D721Med (cell line): ENCODE measurements around the gene S100A2.
A peak's percentile ranks its signal among the peaks of the same experiment; 100 is the strongest.
"Not testable (repeated sequence)": the region's sequence is repeated elsewhere in the genome, so short reads cannot be mapped to it uniquely, and the experiment has no call there.

Experiments
- DNase-seq: peaks from one replicate; pipeline ENCODE4 v3.0.0; 2011; ENCODE audit warnings: low spot score; ENCODE audit not compliant: insufficient read length
- FAIRE-seq: peaks from 2 replicates; lab custom pipeline; 2011; peaks lifted over from hg19 to GRCh38; lab: Jason Lieb, UNC
- TF ChIP-seq, protein P1 (sequence below): IDR thresholded peaks from 2 replicates; pipeline ENCODE4 v1.5.1; 2012; ENCODE audit warnings: mild to moderate bottlenecking, control low read depth; ENCODE audit not compliant: insufficient read depth; ENCODE audit errors: missing control alignments

Gene S100A2

GRCh38 chr1:153592748-153593147, 27.1 kb upstream of the S100A2 start:
- no peak for DNase-seq
- TF ChIP-seq, protein P1, sequence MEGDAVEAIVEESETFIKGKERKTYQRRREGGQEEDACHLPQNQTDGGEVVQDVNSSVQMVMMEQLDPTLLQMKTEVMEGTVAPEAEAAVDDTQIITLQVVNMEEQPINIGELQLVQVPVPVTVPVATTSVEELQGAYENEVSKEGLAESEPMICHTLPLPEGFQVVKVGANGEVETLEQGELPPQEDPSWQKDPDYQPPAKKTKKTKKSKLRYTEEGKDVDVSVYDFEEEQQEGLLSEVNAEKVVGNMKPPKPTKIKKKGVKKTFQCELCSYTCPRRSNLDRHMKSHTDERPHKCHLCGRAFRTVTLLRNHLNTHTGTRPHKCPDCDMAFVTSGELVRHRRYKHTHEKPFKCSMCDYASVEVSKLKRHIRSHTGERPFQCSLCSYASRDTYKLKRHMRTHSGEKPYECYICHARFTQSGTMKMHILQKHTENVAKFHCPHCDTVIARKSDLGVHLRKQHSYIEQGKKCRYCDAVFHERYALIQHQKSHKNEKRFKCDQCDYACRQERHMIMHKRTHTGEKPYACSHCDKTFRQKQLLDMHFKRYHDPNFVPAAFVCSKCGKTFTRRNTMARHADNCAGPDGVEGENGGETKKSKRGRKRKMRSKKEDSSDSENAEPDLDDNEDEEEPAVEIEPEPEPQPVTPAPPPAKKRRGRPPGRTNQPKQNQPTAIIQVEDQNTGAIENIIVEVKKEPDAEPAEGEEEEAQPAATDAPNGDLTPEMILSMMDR = no peak
- FAIRE-seq = no peak

DNA sequence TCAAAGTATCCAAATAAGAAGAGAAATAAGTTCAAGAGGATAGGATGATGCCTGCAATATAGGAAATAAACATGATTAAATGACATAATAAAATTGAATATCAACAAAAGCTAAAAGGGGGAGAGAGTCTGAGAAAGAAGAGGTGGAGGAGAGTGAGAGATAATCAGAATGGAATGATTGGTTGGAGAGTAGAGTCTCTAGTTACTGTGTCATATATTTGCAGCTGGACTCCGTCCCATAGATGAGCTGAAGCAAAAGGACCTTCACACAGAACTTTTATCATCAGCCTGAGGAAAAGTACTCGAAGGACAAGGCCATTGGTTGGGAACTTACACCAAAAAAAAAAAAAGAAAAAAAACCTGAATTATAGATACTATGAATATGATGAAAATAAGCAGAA, 22.8 kb upstream of the S100A2 start:
- DNase-seq = no peak
- no peak for FAIRE-seq
- TF ChIP-seq, protein P1 = no peak

GRCh38 chr1:153588033-153588432, 22.4 kb upstream of the S100A2 start:
- FAIRE-seq, DNase-seq: not testable (repeated sequence)

GRCh38 chr1:153587314-153587713, 21.7 kb upstream of the S100A2 start:
- TF ChIP-seq, protein P1 = no peak
- FAIRE-seq = peak; percentile 21
- no peak for DNase-seq

- FAIRE-seq (peak; percentile 67), DNase-seq (no peak)
- TF ChIP-seq, protein P1 = no peak
Measured at GRCh38 chr1:153586347-153586746, 20.7 kb upstream of the S100A2 start.

DNA sequence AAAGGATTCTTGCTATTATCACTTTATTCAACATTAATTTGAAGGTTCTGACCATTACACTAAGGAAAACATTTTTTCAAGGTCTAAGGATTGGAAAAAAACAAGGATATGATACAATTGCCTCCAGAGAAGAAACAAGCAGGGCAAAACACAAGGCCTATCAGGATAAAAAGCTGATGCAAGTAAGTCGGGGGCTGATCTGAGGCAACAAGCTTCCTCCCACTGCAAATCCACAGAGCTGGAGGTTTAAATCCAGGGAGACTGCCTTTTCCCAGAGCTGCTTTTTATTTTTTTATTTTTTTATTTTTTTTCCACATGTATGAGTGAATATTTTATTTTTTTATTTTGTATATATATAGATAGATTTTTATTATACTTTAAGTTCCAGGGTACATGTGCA, 19.4 kb upstream of the S100A2 start:
- TF ChIP-seq, protein P1 = no peak
- DNase-seq (no peak), FAIRE-seq (peak; percentile 89)

DNA sequence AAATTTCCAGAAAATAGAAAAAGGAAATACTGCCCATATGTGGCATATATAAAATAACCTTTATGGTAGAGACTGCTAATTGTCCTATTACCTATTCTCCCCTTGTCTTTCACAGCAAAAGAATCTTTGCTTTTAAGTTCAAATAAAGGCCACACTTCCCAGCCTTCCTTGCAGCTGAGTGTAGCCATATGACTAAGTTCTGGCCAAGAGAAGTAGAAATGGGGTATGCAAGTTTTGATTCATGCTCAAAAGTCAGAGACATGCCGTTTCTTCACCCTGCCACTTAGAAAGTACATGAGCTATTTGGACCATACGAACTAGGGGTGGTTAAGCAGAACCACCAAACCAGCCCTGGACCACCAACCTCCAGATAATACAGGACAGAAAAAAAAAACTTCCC, 18.3 kb upstream of the S100A2 start:
- FAIRE-seq = no peak
- DNase-seq = no peak
- TF ChIP-seq, protein P1 = no peak

DNA sequence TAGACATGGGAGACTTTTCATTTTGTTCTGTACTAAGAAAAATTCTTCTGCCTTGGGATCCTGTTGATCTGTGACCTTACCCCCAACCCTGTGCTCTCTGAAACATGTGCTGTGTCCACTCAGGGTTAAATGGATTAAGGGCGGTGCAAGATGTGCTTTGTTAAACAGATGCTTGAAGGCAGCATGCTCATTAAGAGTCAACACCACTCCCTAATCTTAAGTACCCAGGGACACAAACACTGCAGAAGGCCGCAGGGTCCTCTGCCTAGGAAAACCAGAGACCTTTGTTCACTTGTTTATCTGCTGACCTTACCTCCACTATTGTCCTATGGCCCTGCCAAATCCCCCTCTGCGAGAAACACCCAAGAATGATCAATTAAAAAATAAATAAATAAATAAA, 17.9 kb upstream of the S100A2 start:
- FAIRE-seq, DNase-seq: not testable (repeated sequence)

GRCh38 chr1:153582836-153583235, 17.2 kb upstream of the S100A2 start:
- FAIRE-seq, DNase-seq: not testable (repeated sequence)
